Measurements from ENCODE around the gene ASB15.

DNA sequence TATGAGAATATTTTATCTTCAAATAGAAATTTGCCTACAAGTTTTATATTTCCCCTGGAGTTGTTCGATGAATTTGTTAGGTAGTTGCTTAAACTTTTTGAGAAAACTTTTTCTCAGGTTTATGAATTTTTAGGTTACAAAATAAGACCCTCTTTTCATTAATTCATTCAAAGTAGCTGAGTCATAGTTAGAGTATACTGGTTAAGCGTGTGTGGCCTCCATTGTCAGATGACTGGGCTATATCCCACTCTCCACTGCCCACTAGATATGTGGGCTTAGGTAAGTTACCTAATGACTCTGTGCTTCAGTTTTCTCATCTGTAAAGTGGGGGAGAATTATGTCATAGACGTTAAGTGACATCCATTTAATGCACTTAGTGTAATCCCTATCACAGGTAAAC lies 1.0 kb downstream of the ASB15 start:
- TF ChIP-seq, protein P1, sequence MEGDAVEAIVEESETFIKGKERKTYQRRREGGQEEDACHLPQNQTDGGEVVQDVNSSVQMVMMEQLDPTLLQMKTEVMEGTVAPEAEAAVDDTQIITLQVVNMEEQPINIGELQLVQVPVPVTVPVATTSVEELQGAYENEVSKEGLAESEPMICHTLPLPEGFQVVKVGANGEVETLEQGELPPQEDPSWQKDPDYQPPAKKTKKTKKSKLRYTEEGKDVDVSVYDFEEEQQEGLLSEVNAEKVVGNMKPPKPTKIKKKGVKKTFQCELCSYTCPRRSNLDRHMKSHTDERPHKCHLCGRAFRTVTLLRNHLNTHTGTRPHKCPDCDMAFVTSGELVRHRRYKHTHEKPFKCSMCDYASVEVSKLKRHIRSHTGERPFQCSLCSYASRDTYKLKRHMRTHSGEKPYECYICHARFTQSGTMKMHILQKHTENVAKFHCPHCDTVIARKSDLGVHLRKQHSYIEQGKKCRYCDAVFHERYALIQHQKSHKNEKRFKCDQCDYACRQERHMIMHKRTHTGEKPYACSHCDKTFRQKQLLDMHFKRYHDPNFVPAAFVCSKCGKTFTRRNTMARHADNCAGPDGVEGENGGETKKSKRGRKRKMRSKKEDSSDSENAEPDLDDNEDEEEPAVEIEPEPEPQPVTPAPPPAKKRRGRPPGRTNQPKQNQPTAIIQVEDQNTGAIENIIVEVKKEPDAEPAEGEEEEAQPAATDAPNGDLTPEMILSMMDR (IDR thresholded peaks at IDR 0.05; ENCODE audit: low read depth, low read length): no peak
- TF ChIP-seq, protein P2, sequence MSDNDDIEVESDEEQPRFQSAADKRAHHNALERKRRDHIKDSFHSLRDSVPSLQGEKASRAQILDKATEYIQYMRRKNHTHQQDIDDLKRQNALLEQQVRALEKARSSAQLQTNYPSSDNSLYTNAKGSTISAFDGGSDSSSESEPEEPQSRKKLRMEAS (IDR thresholded peaks at IDR 0.05; ENCODE audit: low read depth, low read length): no peak

Measured in NB4 (cell line).